DOHH2 (cell line): Measurements from ENCODE around the gene FAM227B.

Experiments
- H3F3A ChIP-seq: fragments of 200-600 bp; sonication (generic), shearing (Covaris generic); 2 replicates; pipeline ENCODE4 v1.6.0; 2016; ENCODE audit warnings: antibody characterized with exemption, mild to moderate bottlenecking; ENCODE audit not compliant: control insufficient read depth, insufficient read depth
- H3K27ac ChIP-seq: fragments of 200-600 bp; sonication (generic); 2 replicates; pipeline ENCODE4 v1.5.1; 2014; ENCODE audit warnings: low read depth, mild to moderate bottlenecking, low read length, moderate library complexity
- H3K27me3 ChIP-seq: fragments of 200-600 bp; sonication (generic); 2 replicates; pipeline ENCODE4 v1.6.1; 2014; ENCODE audit warnings: mild to moderate bottlenecking, low read length, mixed read lengths; ENCODE audit not compliant: control insufficient read depth
- H3K36me3 ChIP-seq: fragments of 200-600 bp; sonication (generic); 2 replicates; pipeline ENCODE4 v1.6.1; 2014; ENCODE audit warnings: mild to moderate bottlenecking, low read length, moderate library complexity, mixed read lengths; ENCODE audit not compliant: control insufficient read depth
- H3K4me1 ChIP-seq: fragments of 200-600 bp; sonication (generic); 2 replicates; pipeline ENCODE4 v1.6.1; 2014; ENCODE audit warnings: mild to moderate bottlenecking, low read length, mixed read lengths; ENCODE audit not compliant: control insufficient read depth
- H3K4me2 ChIP-seq: fragments of 200-600 bp; sonication (generic); 2 replicates; pipeline ENCODE4 v1.6.0; 2014; ENCODE audit warnings: mild to moderate bottlenecking, low read length, moderate library complexity
- H3K4me3 ChIP-seq: fragments of 200-600 bp; sonication (generic); 2 replicates; pipeline ENCODE4 v1.5.1; 2014; ENCODE audit warnings: mild to moderate bottlenecking, low read length, mixed read lengths
- H3K79me2 ChIP-seq: fragments of 200-600 bp; sonication (generic); 2 replicates; pipeline ENCODE4 v1.6.1; 2014; ENCODE audit warnings: mild to moderate bottlenecking, low read length, mixed read lengths; ENCODE audit not compliant: control insufficient read depth
- H3K9me2 ChIP-seq: fragments of 200-600 bp; sonication (generic); replicated peaks from 2 replicates; pipeline ENCODE4 v1.6.1; 2014; ENCODE audit warnings: mild to moderate bottlenecking, low read length, mixed read lengths; ENCODE audit not compliant: control insufficient read depth
- H3K9me3 ChIP-seq: fragments of 200-600 bp; sonication (generic); 2 replicates; pipeline ENCODE4 v1.6.1; 2014; ENCODE audit warnings: antibody characterized with exemption, low read length, mixed read lengths; ENCODE audit not compliant: control insufficient read depth, insufficient read depth
- H4K20me1 ChIP-seq: fragments of 200-600 bp; sonication (generic); 2 replicates; pipeline ENCODE4 v1.6.0; 2014; ENCODE audit warnings: low read depth, mild to moderate bottlenecking, antibody characterized with exemption, low read length, moderate library complexity; ENCODE audit not compliant: control insufficient read depth, insufficient read depth
- EZH2phosphoT487 ChIP-seq: fragments of 200-600 bp; sonication (generic); IDR thresholded peaks from 2 replicates; pipeline ENCODE4 v1.6.1; 2017; ENCODE audit warnings: borderline replicate concordance, mild to moderate bottlenecking, antibody characterized with exemption, low read length, moderate library complexity, mixed read lengths
- TF ChIP-seq, protein P1 (sequence below): fragments of 200-600 bp; sonication (generic); IDR thresholded peaks from one replicate; pipeline ENCODE4 v1.5.1; 2014; ENCODE audit warnings: antibody characterized with exemption, mild to moderate bottlenecking, low read depth, low read length; ENCODE audit not compliant: poor library complexity, severe bottlenecking

FAM227B gene

DNA sequence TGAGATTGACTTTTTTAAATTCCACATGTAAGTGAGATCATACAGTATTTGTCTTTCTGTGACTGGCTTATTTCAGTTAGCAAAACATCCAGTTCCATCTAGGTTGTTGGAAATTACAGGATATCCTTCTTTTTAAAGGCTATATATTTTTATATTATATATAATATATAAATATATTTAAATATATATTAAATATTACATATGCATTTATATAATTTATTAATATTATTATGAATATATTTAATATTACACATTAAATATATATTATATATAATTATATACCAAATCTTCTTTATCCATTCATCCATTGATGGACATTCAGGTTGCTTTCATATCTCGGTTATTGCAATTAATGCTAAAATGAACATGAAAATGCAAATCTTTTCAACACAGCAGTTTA is 49.9 kb downstream of the FAM227B start:
- no peak overlapping the region for H3K4me2 ChIP-seq
- H3K27me3 ChIP-seq = no peaks in the 10 kb centered on the region
- H3F3A ChIP-seq = no peaks in the 10 kb centered on the region
- no peaks in the 10 kb centered on the region for H3K79me2 ChIP-seq
- H3K9me2 ChIP-seq = no peaks in the 10 kb centered on the region
- TF ChIP-seq EZH2phosphoT487 = no peak
- TF ChIP-seq, protein P1, sequence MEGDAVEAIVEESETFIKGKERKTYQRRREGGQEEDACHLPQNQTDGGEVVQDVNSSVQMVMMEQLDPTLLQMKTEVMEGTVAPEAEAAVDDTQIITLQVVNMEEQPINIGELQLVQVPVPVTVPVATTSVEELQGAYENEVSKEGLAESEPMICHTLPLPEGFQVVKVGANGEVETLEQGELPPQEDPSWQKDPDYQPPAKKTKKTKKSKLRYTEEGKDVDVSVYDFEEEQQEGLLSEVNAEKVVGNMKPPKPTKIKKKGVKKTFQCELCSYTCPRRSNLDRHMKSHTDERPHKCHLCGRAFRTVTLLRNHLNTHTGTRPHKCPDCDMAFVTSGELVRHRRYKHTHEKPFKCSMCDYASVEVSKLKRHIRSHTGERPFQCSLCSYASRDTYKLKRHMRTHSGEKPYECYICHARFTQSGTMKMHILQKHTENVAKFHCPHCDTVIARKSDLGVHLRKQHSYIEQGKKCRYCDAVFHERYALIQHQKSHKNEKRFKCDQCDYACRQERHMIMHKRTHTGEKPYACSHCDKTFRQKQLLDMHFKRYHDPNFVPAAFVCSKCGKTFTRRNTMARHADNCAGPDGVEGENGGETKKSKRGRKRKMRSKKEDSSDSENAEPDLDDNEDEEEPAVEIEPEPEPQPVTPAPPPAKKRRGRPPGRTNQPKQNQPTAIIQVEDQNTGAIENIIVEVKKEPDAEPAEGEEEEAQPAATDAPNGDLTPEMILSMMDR = no peak
- no peak overlapping the region for H3K27ac ChIP-seq
- H3K4me3 ChIP-seq = no peak overlapping the region
- no peaks in the 10 kb centered on the region for H4K20me1 ChIP-seq
- no peaks in the 10 kb centered on the region for H3K9me3 ChIP-seq
- H3K36me3 ChIP-seq = no peaks in the 10 kb centered on the region
- no peaks in the 10 kb centered on the region for H3K4me1 ChIP-seq

DNA sequence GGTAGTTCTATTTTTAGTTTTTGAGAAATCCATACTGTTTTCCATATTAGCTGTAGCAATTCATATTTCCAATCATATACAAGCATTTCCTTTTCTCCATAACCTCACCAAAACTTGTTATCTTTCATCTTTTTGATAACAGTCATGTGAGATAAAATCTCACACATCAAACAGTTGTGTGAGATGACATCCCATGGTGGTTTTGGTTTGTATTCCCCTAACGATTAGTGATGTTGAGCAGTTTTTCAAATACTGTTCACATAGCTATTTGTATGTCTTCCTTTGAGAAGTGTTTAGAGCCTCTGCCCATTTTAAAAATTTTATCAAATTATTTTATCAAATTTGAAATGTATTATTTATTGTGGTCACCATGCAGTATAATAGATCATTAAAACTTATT is 50.4 kb downstream of the FAM227B start:
- no peaks in the 10 kb centered on the region for H3K27me3 ChIP-seq
- no peaks in the 10 kb centered on the region for H3K4me1 ChIP-seq
- no peaks in the 10 kb centered on the region for H4K20me1 ChIP-seq
- H3K4me2 ChIP-seq = no peak overlapping the region
- no peaks in the 10 kb centered on the region for H3K9me2 ChIP-seq
- H3K79me2 ChIP-seq = no peaks in the 10 kb centered on the region
- H3K9me3 ChIP-seq = no peaks in the 10 kb centered on the region
- no peak overlapping the region for H3K4me3 ChIP-seq
- H3F3A ChIP-seq = no peaks in the 10 kb centered on the region
- TF ChIP-seq, protein P1 = no peak
- TF ChIP-seq EZH2phosphoT487 = no peak
- H3K27ac ChIP-seq = no peak overlapping the region
- no peaks in the 10 kb centered on the region for H3K36me3 ChIP-seq

DNA sequence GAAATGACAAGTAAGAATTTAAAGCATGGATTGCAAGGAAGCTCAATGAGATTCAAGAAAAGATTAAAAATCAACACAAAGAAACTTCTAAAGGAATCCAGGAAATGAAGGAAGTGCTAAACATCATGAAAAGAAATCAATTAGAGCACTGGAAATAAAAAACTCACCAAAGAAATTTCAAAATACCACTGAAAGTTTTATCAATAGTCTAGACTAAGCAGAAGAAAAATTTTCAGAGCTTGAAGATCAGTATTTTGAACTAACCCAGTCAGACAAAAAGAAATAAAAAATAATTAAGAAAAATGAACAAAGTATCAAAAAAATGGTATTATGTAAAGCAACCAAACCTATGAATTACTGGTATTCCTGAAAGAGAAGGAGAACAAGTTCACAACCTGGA is 60.6 kb downstream of the FAM227B start:
- Histone ChIP-seq H3K4me3 (no peak overlapping the region), H3K27me3 (no peaks in the 10 kb centered on the region), H3K36me3 (no peaks in the 10 kb centered on the region), H3K4me1 (no peaks in the 10 kb centered on the region), H4K20me1 (no peaks in the 10 kb centered on the region), H3K4me2 (no peak overlapping the region), H3K9me2 (no peaks in the 10 kb centered on the region), H3F3A (no peaks in the 10 kb centered on the region), H3K79me2 (no peaks in the 10 kb centered on the region), H3K9me3 (peaks cover 4% of the 10 kb centered on the region; the same call in 1 of the 2 replicates), H3K27ac (no peak overlapping the region)
- TF ChIP-seq, protein P1 = no peak
- no peak for TF ChIP-seq EZH2phosphoT487

DNA sequence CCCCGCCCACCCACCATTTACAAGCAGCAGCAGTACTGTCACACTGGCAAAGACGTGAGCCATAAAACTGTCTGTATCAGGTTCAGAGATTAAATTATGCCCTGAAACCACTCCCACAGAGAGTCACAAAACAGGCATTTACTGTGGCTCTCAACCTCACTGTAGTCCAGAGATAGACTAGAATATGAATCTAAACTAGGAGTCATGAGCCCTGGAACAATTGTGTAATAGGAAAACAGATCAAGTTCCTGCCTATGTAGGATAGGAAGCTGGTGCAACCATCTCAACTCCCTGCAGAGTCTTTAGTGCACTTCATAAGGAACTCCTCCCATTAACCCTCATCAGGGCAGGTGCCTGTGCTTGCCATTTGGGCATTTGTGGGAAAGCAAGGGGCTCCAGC is 61.7 kb downstream of the FAM227B start:
- no peaks in the 10 kb centered on the region for H3K79me2 ChIP-seq
- no peak overlapping the region for H3K4me3 ChIP-seq
- H3K27ac ChIP-seq = no peak overlapping the region
- H3F3A ChIP-seq = no peaks in the 10 kb centered on the region
- H3K4me1 ChIP-seq = no peaks in the 10 kb centered on the region
- H4K20me1 ChIP-seq = no peaks in the 10 kb centered on the region
- H3K36me3 ChIP-seq = no peaks in the 10 kb centered on the region
- H3K9me3 ChIP-seq = peaks cover 4% of the 10 kb centered on the region; the same call in 1 of the 2 replicates
- H3K27me3 ChIP-seq = no peaks in the 10 kb centered on the region
- TF ChIP-seq EZH2phosphoT487 = no peak
- TF ChIP-seq, protein P1 = no peak
- H3K4me2 ChIP-seq = no peak overlapping the region
- no peaks in the 10 kb centered on the region for H3K9me2 ChIP-seq
